Liver (tissue), 9 donors: ENCODE data around the gene RIMBP2. TPM values are rescaled to one million over a fixed set of nuclear protein-coding genes. Genes with fewer than 3 reads are reported as not detected.

Source experiments
- DNase-seq: peaks from one replicate; pipeline ENCODE4 v3.0.0-alpha.2; 2017; ENCODE audit warnings: low spot score
- H3K27ac ChIP-seq, 2 donors: one replicate each; pipeline ENCODE4 v1.7.0; 2013; ENCODE audit warnings: inconsistent platforms in 2 of 2, low read length in 2 of 2, control low read depth in 1 of 2, low read depth in 1 of 2, mild to moderate bottlenecking in 1 of 2
- H3K27me3 ChIP-seq, 4 donors: one replicate each; pipeline versions ENCODE4 v1.6.1 to v1.7.0; 2013; ENCODE audit warnings: low read length in 3 of 4, inconsistent platforms in 1 of 4, mild to moderate bottlenecking in 1 of 4, moderate library complexity in 1 of 4; ENCODE audit not compliant: control insufficient read depth in 4 of 4, insufficient read depth in 4 of 4
- H3K36me3 ChIP-seq, 4 donors: one replicate each; pipeline versions ENCODE4 v1.6.1 to v1.7.0; 2013; ENCODE audit warnings: low read length in 3 of 4, mild to moderate bottlenecking in 3 of 4, low read depth in 1 of 4, moderate library complexity in 1 of 4; ENCODE audit not compliant: control insufficient read depth in 4 of 4, insufficient read depth in 3 of 4
- H3K4me1 ChIP-seq, 4 donors: one replicate each; pipeline versions ENCODE4 v1.6.1 to v1.7.0; 2013; ENCODE audit warnings: low read length in 3 of 4, mild to moderate bottlenecking in 3 of 4, moderate library complexity in 1 of 4; ENCODE audit not compliant: control insufficient read depth in 4 of 4, insufficient read depth in 4 of 4
- H3K4me3 ChIP-seq, 3 donors: one replicate each; pipeline versions ENCODE4 v1.6.1 to v1.7.0; 2013; ENCODE audit warnings: low read length in 3 of 3, control low read depth in 1 of 3, low read depth in 1 of 3, mild to moderate bottlenecking in 1 of 3
- H3K9ac ChIP-seq, 2 donors: one replicate each; pipeline ENCODE4 v1.7.0; 2013; ENCODE audit warnings: low read length in 2 of 2, mild to moderate bottlenecking in 2 of 2, moderate library complexity in 2 of 2, control low read depth in 1 of 2, low read depth in 1 of 2
- H3K9me3 ChIP-seq, 4 donors: one replicate each; pipeline versions ENCODE4 v1.6.1 to v1.7.0; 2013; ENCODE audit warnings: low read length in 3 of 4; ENCODE audit not compliant: control insufficient read depth in 4 of 4
- EGR1 ChIP-seq, 2 donors: IDR thresholded peaks; 2 replicates each; pipeline ENCODE4 v1.6.1; 2016 to 2018; ENCODE audit warnings: antibody characterized with exemption in 2 of 2, low read depth in 2 of 2
- FOXA2 ChIP-seq: IDR thresholded peaks from 2 replicates; pipeline ENCODE4 v1.6.1; 2016; ENCODE audit warnings: antibody characterized with exemption
- GABPA ChIP-seq, 2 donors: IDR thresholded peaks in 1 of 2; conservative IDR thresholded peaks in 1 of 2; 2 replicates each; pipeline ENCODE4 v1.6.1; 2016; ENCODE audit warnings: antibody characterized with exemption in 2 of 2, mild to moderate bottlenecking in 1 of 2, moderate library complexity in 1 of 2
- HNF4A ChIP-seq, 2 donors: conservative IDR thresholded peaks; 2 replicates each; pipeline ENCODE4 v1.6.1; 2016; ENCODE audit warnings: antibody characterized with exemption in 2 of 2, mild to moderate bottlenecking in 2 of 2
- HNF4G ChIP-seq: IDR thresholded peaks from 2 replicates; pipeline ENCODE4 v1.6.1; 2016; ENCODE audit warnings: antibody characterized with exemption
- JUND ChIP-seq, 2 donors: IDR thresholded peaks; 2 replicates each; pipeline ENCODE4 v1.6.1; 2016; ENCODE audit warnings: antibody characterized with exemption in 2 of 2
- NR2F2 ChIP-seq: IDR thresholded peaks from 2 replicates; pipeline ENCODE4 v1.6.1; 2016; ENCODE audit warnings: antibody characterized with exemption
- RAD21 ChIP-seq, 2 donors: IDR thresholded peaks; 2 replicates each; pipeline ENCODE4 v1.6.1; 2016; ENCODE audit warnings: antibody characterized with exemption in 2 of 2, mild to moderate bottlenecking in 2 of 2
- REST ChIP-seq: IDR thresholded peaks from 2 replicates; pipeline ENCODE4 v1.6.1; 2016; ENCODE audit warnings: antibody characterized with exemption, mild to moderate bottlenecking
- RXRA ChIP-seq, 2 donors: IDR thresholded peaks; 2 replicates each; pipeline ENCODE4 v1.6.1; 2017 to 2018; ENCODE audit warnings: antibody characterized with exemption in 2 of 2, mild to moderate bottlenecking in 1 of 2
- SP1 ChIP-seq: IDR thresholded peaks from 2 replicates; pipeline ENCODE4 v1.6.1; 2018; ENCODE audit warnings: antibody characterized with exemption, mild to moderate bottlenecking
- TAF1 ChIP-seq: conservative IDR thresholded peaks from 2 replicates; pipeline ENCODE4 v1.6.1; 2016; ENCODE audit warnings: antibody characterized with exemption, mild to moderate bottlenecking
- YY1 ChIP-seq: IDR thresholded peaks from 2 replicates; pipeline ENCODE4 v1.6.1; 2016; ENCODE audit warnings: antibody characterized with exemption, mild to moderate bottlenecking
- ZBTB33 ChIP-seq: IDR thresholded peaks from 2 replicates; pipeline ENCODE4 v1.6.1; 2016; ENCODE audit warnings: antibody characterized with exemption
- WGBS: extraction: QIAGEN DNeasy Blood & Tissue Kit; methylation state at CpG from one replicate; pipeline ENCODE4 v1.1.7; 2013; 5-methylcytosine and 5-hydroxymethylcytosine counted together
- polyA plus RNA-seq, 2 donors: library from polyadenylated mRNA; stranded (reverse) in 1 of 2; unstranded in 1 of 2; fragments of 200-250 nt in 1 of 2; fragments of >200 nt in 1 of 2; fragmentation: Nextera tagmentation in 1 of 2; extraction: Ambion mirVana in 1 of 2; gene quantifications; one replicate each; pipeline versions ENCODE4 v1.2.1 to v1.2.3, GENCODE V29; 2013 to 2015
- total RNA-seq, 2 donors: library from RNA; depleted of rRNA; stranded (reverse); fragments of >200 nt; gene quantifications; one replicate each; pipeline ENCODE4 v1.2.3, GENCODE V29; 2014
- TF ChIP-seq, protein P1 (sequence below): IDR thresholded peaks from 2 replicates; pipeline ENCODE4 v1.6.1; 2016; ENCODE audit warnings: antibody characterized with exemption
- TF ChIP-seq, protein P2 (sequence below): fragments of 150-350 bp; IDR thresholded peaks from 2 replicates; pipeline ENCODE4 v1.5.1; 2017; ENCODE audit warnings: improper control_type of control experiment, low read depth, low read length; ENCODE audit not compliant: missing input control
- donor health status: healthy.
- donor health status: healthy.
- donor health status: healthy.
- donor health status: healthy.
- donor health status: healthy.

RIMBP2 gene
- total and polyA plus RNA-seq, 4 donors, result 0.01 to 0.17 (median 0.09) TPM; not detected in 1

GRCh38 chr12:130683811-130684210 is 32.3 kb downstream of the RIMBP2 start:
- H3K9ac ChIP-seq, result no peak overlapping the region
- peaks cover 0 to 8% (median 2%) of the 10 kb centered on the region in 4 donors for H3K27me3 ChIP-seq
- H3K9me3 ChIP-seq, result no peaks in the 10 kb centered on the region
- TF ChIP-seq EGR1 (IDR thresholded peaks at IDR 0.05; ENCODE audit: low read depth in 2 of 2), result no peak
- no peak for TF ChIP-seq HNF4A (conservative IDR thresholded peaks at IDR 0.05)
- no peak for TF ChIP-seq TAF1
- DNase-seq, result no peak
- H3K36me3 ChIP-seq, result no peaks in the 10 kb centered on the region
- no peak overlapping the region for H3K4me3 ChIP-seq
- 41% methylated on average over 3 of the region's 3 CpGs for WGBS
- H3K27ac ChIP-seq, result no peak overlapping the region
- no peaks in the 10 kb centered on the region for H3K4me1 ChIP-seq

DNA sequence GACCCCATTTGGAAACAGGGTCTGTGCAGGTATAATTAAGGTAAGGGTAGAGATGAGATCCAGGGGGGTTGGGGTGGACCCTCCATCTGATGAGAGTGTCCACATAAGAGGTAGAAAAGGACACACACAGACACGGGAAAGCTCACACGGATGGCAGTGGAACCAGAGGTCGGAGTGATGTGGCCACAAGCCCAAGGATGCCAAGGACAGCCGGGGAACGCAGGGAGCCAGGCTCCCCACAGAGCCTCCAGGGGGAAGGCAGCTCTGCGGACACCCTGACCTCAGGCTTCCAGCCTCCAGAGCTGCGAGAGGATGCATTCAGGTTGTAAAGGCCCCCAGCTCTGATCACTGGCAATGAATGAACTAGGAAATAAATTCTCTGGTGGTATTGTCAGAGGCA is 33.0 kb downstream of the RIMBP2 start:
- Histone ChIP-seq H3K4me1 (no peaks in the 10 kb centered on the region), H3K27ac (no peak overlapping the region), H3K9ac (no peak overlapping the region), H3K36me3 (no peaks in the 10 kb centered on the region), H3K9me3 (no peaks in the 10 kb centered on the region), H3K27me3 (peaks cover 0 to 8% (median 2%) of the 10 kb centered on the region in 4 donors), H3K4me3 (no peak overlapping the region)
- TF ChIP-seq HNF4A (conservative IDR thresholded peaks at IDR 0.05) (no peak), SP1 (no peak), ZBTB33 (no peak), TAF1 (no peak), RAD21 (IDR thresholded peaks at IDR 0.05) (no peak), REST (no peak), YY1 (no peak), JUND (IDR thresholded peaks at IDR 0.05) (no peak), NR2F2 (no peak), RXRA (IDR thresholded peaks at IDR 0.05) (no peak), GABPA (IDR thresholded peaks at IDR 0.05 in 1 of 2, conservative IDR thresholded peaks at IDR 0.05 in 1 of 2) (no peak), FOXA2 (no peak), EGR1 (IDR thresholded peaks at IDR 0.05; ENCODE audit: low read depth in 2 of 2) (no peak), HNF4G (no peak)
- TF ChIP-seq, protein P1, sequence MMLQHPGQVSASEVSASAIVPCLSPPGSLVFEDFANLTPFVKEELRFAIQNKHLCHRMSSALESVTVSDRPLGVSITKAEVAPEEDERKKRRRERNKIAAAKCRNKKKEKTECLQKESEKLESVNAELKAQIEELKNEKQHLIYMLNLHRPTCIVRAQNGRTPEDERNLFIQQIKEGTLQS, result no peak
- TF ChIP-seq, protein P2, sequence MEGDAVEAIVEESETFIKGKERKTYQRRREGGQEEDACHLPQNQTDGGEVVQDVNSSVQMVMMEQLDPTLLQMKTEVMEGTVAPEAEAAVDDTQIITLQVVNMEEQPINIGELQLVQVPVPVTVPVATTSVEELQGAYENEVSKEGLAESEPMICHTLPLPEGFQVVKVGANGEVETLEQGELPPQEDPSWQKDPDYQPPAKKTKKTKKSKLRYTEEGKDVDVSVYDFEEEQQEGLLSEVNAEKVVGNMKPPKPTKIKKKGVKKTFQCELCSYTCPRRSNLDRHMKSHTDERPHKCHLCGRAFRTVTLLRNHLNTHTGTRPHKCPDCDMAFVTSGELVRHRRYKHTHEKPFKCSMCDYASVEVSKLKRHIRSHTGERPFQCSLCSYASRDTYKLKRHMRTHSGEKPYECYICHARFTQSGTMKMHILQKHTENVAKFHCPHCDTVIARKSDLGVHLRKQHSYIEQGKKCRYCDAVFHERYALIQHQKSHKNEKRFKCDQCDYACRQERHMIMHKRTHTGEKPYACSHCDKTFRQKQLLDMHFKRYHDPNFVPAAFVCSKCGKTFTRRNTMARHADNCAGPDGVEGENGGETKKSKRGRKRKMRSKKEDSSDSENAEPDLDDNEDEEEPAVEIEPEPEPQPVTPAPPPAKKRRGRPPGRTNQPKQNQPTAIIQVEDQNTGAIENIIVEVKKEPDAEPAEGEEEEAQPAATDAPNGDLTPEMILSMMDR, result no peak
- WGBS, result 74% methylated on average over 7 of the region's 7 CpGs
- no peak for DNase-seq
